HK-2 (cell line): ENCODE measurements around the gene PRKG2.

Experiments
- DNase-seq: peaks from one replicate; pipeline ENCODE4 v3.0.0-alpha.2; 2018; ENCODE audit not compliant: unreplicated experiment

The PRKG2 gene

GRCh38 chr4:81162752-81163458, 52.1 kb downstream of the PRKG2 start:
- DNase-seq, result no peak

DNA sequence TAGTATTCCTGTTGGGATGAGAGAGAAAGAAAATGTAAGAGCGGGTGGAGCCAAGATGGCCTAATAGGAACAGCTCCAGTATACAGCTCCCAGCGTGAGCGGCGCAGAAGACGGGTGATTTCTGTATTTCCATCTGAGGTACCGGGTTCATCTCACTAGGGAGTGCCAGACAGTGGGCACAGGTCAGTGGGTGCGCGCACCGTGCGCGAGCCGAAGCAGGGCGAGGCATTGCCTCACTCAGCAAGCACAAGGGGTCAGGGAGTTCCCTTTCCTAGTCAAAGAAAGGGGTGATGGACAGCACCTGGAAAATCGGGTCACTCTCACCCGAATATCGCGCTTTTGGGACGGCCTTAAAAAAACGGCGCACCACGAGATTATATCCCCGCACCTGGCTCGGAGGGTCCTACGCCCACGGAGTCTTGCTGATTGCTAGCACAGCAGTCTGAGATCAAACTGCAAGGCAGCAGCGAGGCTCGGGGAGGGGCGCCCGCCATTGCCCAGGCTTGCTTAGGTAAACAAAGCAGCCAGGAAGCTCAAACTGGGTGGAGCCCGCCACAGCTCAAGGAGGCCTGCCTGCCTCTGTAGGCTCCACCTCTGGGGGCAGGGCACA, 61.2 kb downstream of the PRKG2 start:
- peak; percentile 3 for DNase-seq

GRCh38 chr4:81152839-81153713, 61.9 kb downstream of the PRKG2 start:
- no peak for DNase-seq

- DNase-seq, result no peak
Observed at GRCh38 chr4:81149976-81150375, 65.0 kb downstream of the PRKG2 start.

GRCh38 chr4:81148576-81148975, 66.4 kb downstream of the PRKG2 start:
- no peak for DNase-seq

- no peak for DNase-seq
Observed at GRCh38 chr4:81146466-81146865, 68.6 kb downstream of the PRKG2 start.

- no peak for DNase-seq
Observed at GRCh38 chr4:81143183-81143582, 71.8 kb downstream of the PRKG2 start.

- DNase-seq, result no peak
Observed at GRCh38 chr4:81142744-81143143, 72.3 kb downstream of the PRKG2 start.

GRCh38 chr4:81137894-81138293, 77.1 kb downstream of the PRKG2 start:
- no peak for DNase-seq

GRCh38 chr4:81137446-81137845, 77.6 kb downstream of the PRKG2 start:
- DNase-seq, result no peak

GRCh38 chr4:81136161-81136905, 78.7 kb downstream of the PRKG2 start:
- DNase-seq, result no peak

DNA sequence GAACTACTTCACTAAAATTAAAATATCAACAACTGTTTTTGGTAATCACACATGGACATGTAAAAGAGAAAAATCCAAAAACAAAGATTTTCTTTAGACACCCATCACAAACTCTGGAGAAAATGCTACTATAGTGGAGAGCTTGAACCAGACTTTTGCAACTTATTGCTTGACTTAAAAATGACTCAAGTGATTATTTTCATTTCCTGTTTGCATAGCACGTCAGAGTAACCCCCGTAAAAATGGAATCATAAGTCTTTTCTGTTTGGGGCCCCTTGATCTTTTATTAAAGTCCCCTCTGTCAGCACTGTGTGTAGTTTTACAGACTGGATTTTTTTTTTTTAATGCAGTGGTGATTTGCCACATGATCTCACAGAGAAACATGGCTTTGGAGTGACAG, 79.5 kb downstream of the PRKG2 start:
- no peak for DNase-seq

GRCh38 chr4:81131563-81131962, 83.5 kb downstream of the PRKG2 start:
- DNase-seq, result no peak

DNA sequence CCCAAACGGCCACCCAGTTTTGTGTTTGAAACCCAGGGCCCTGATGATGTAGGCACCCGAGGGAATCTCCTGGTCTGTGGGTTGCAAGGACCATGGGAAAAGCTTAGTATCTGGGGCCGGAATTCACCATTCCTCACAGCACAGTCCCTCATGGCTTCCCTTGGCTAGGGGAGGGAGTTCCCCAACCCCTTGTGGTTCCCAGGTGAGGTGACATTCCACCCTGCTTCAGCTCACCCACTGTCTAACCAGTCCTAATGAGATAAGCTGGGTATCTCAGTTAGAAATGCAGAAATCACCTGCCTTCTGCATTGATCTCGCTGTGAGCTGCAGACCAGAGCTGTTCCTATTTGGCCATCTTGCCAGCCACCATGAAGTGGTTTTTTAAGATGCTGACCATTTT, 84.0 kb downstream of the PRKG2 start:
- no peak for DNase-seq

- DNase-seq, result no peak
Observed at GRCh38 chr4:81130569-81130968, 84.5 kb downstream of the PRKG2 start.

- no peak for DNase-seq
Observed at GRCh38 chr4:81120055-81120454, 95.0 kb downstream of the PRKG2 start.

- no peak for DNase-seq
Observed at GRCh38 chr4:81118086-81118485, 96.9 kb downstream of the PRKG2 start.

GRCh38 chr4:81116566-81116965, 98.5 kb downstream of the PRKG2 start:
- DNase-seq, result no peak

DNA sequence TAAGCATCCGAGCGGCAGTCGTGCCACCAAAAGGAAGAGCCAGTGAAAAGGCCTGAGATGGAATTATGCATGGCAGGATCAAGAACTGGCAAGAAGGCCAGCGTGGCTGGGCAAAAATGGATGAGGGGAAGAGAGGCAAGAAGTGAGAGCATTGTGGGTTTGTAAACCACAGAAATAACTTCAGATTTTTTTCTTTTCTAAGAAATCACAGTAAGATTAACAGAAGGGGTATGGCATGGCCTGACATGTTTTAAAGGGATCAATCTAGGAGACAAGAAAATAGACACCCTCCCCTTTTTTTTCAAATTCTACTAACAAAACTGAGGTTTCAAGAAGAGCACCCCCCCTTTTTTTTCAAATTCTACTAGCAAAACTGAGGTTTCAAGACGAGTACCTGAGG, 102.0 kb downstream of the PRKG2 start:
- DNase-seq, result no peak

GRCh38 chr4:81109356-81109755, 105.7 kb downstream of the PRKG2 start:
- DNase-seq, result no peak

DNA sequence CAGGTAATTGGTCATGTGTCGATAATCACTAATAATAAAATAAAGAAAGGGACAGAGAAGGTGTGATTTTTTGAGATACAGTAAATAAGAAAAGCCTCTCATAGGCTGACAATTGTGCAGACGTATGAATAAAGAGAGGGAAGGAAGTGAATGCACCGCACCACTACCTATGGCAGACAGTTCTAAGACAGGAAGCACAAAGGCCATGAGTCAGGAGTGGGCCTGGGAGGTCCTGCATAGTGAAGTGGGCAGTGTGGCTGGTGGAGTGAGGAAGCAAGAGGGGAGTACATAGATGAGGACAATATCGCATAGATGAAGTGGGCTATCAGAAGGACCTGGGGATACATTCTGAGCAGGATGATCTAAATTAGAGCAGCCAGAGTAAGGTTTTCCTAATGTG, 108.9 kb downstream of the PRKG2 start:
- no peak for DNase-seq

- no peak for DNase-seq
Observed at GRCh38 chr4:81102107-81102506, 112.9 kb downstream of the PRKG2 start.
